Left ventricle myocardium inferior (tissue), 1 donor: Measurements from ENCODE around the gene HELZ. TPM values are rescaled to one million over a fixed set of nuclear protein-coding genes. Genes with fewer than 3 reads are reported as not detected.

Experiments used
- DNase-seq: peaks from one replicate; pipeline ENCODE4 v3.0.0-alpha.2; 2020
- H3K27ac ChIP-seq: fragments of 200-600 bp; replicated peaks from 2 replicates; pipeline ENCODE4 v1.8.0; 2021
- H3K27me3 ChIP-seq: fragments of 200-600 bp; 2 replicates; pipeline ENCODE4 v1.8.0; 2021; ENCODE audit warnings: low read depth
- H3K36me3 ChIP-seq: fragments of 200-600 bp; 2 replicates; pipeline ENCODE4 v1.8.0; 2021
- H3K4me1 ChIP-seq: fragments of 200-600 bp; 2 replicates; pipeline ENCODE4 v1.8.0; 2021
- H3K4me3 ChIP-seq: fragments of 200-600 bp; 2 replicates; pipeline ENCODE4 v1.8.0; 2021; ENCODE audit warnings: mild to moderate bottlenecking, moderate library complexity
- H3K9me3 ChIP-seq: fragments of 200-600 bp; replicated peaks from 2 replicates; pipeline ENCODE4 v1.8.0; 2021
- CTCF ChIP-seq: fragments of 200-600 bp; IDR thresholded peaks from 2 replicates; pipeline ENCODE4 v1.8.0; 2021; ENCODE audit warnings: antibody characterized with exemption, mild to moderate bottlenecking, borderline replicate concordance
- intact Hi-C: fragments of 100-400 bp; cut with micrococcal nuclease; formaldehyde crosslinking; loops from one replicate; pipeline ENCODE4 v1.11.0; 2022
- total RNA-seq: library from RNA; stranded (reverse); fragmentation: NEBNext Ultra II Directional; extraction: Animal tissue kit (Norgen Biotek cat#: 25700); gene quantifications from one replicate; pipeline ENCODE4 v1.2.1, GENCODE V29; 2021
- donor health status: DM: no; HTN: yes; CAD: no; lungs with severe emphysema.

The HELZ gene
- total RNA-seq, 1 donor from 2014 or later: 36.7 TPM

GRCh38 chr17:67223924-67224323 is 21.1 kb downstream of the HELZ start:
- no peaks in the 10 kb centered on the region for H3K27me3 ChIP-seq
- peaks cover 46% of the 10 kb centered on the region for H3K4me1 ChIP-seq
- no peak for TF ChIP-seq CTCF
- intact Hi-C loops: loop anchor here (5.0 to 10.0 kb wide), 2 partner anchors 68 to 131 kb away; no protein-coding TSS in a partner anchor
- H3K27ac ChIP-seq: no peak overlapping the region
- no peak overlapping the region for H3K4me3 ChIP-seq
- DNase-seq: no peak
- peaks cover 4% of the 10 kb centered on the region for H3K36me3 ChIP-seq
- H3K9me3 ChIP-seq: no peaks in the 10 kb centered on the region

GRCh38 chr17:67221062-67221998 is 23.7 kb downstream of the HELZ start:
- Histone ChIP-seq H3K9me3 (no peaks in the 10 kb centered on the region), H3K27me3 (no peaks in the 10 kb centered on the region), H3K36me3 (peaks cover 24% of the 10 kb centered on the region), H3K27ac (no peak overlapping the region), H3K4me1 (peaks cover 55% of the 10 kb centered on the region), H3K4me3 (no peak overlapping the region)
- intact Hi-C loops: loop anchor here (5.0 to 10.0 kb wide), 2 partner anchors 71 to 133 kb away; no protein-coding TSS in a partner anchor
- peak; percentile 73 for TF ChIP-seq CTCF
- DNase-seq: no peak

GRCh38 chr17:67218385-67218950 is 26.5 kb downstream of the HELZ start:
- DNase-seq: no peak

GRCh38 chr17:67217446-67217845 is 27.6 kb downstream of the HELZ start:
- Histone ChIP-seq H3K4me1 (peaks cover 68% of the 10 kb centered on the region), H3K9me3 (no peaks in the 10 kb centered on the region), H3K27me3 (no peaks in the 10 kb centered on the region), H3K27ac (no peak overlapping the region), H3K36me3 (peaks cover 44% of the 10 kb centered on the region), H3K4me3 (no peak overlapping the region)
- TF ChIP-seq CTCF: no peak
- intact Hi-C loops: no loop called here
- DNase-seq: no peak

More at GRCh38 chr17:67218385-67218950, 26.5 kb downstream of the HELZ start:
- H3K27me3 ChIP-seq: no peaks in the 10 kb centered on the region
- H3K4me1 ChIP-seq: peaks cover 63% of the 10 kb centered on the region
- intact Hi-C loops: no loop called here
- H3K36me3 ChIP-seq: peaks cover 39% of the 10 kb centered on the region
- no peaks in the 10 kb centered on the region for H3K9me3 ChIP-seq
- H3K27ac ChIP-seq: no peak overlapping the region
- H3K4me3 ChIP-seq: no peak overlapping the region
- TF ChIP-seq CTCF: no peak

GRCh38 chr17:67216578-67217320 is 28.2 kb downstream of the HELZ start:
- H3K36me3 ChIP-seq: peaks cover 44% of the 10 kb centered on the region
- no peaks in the 10 kb centered on the region for H3K9me3 ChIP-seq
- no peak overlapping the region for H3K27ac ChIP-seq
- intact Hi-C loops: no loop called here
- H3K4me1 ChIP-seq: peaks cover 69% of the 10 kb centered on the region
- no peak for DNase-seq
- TF ChIP-seq CTCF: no peak
- no peak overlapping the region for H3K4me3 ChIP-seq
- H3K27me3 ChIP-seq: no peaks in the 10 kb centered on the region
